Measurements from ENCODE around the gene SNAPC4. TPM values are rescaled to one million over a fixed set of nuclear protein-coding genes. Genes with fewer than 3 reads are reported as not detected.
"Not testable (repeated sequence)": the region's sequence is repeated elsewhere in the genome, so short reads cannot be mapped to it uniquely, and the experiment has no call there.

Gene SNAPC4
- total RNA-seq, 1 donor from 2014 or later, result 3.5 TPM

- no peak for DNase-seq (ENCODE audit: low read depth in 2 of 2)
Observed at GRCh38 chr9:136358016-136358415, 42.0 kb downstream of the SNAPC4 start.

- no peak for DNase-seq (ENCODE audit: low read depth in 2 of 2)
Observed at GRCh38 chr9:136357202-136357725, 42.7 kb downstream of the SNAPC4 start.

- no peak for DNase-seq (ENCODE audit: low read depth in 2 of 2)
Observed at GRCh38 chr9:136355616-136356557, 44.1 kb downstream of the SNAPC4 start.

- no peak for DNase-seq (ENCODE audit: low read depth in 2 of 2)
Observed at GRCh38 chr9:136354592-136355085, 45.3 kb downstream of the SNAPC4 start.

GRCh38 chr9:136353757-136354488, 46.0 kb downstream of the SNAPC4 start:
- DNase-seq (ENCODE audit: low read depth in 2 of 2), result no peak

- no peak for DNase-seq (ENCODE audit: low read depth in 2 of 2)
Observed at GRCh38 chr9:136353088-136353487, 46.9 kb downstream of the SNAPC4 start.

- DNase-seq (ENCODE audit: low read depth in 2 of 2), result no peak
Observed at GRCh38 chr9:136352682-136353081, 47.3 kb downstream of the SNAPC4 start.

GRCh38 chr9:136351868-136352267, 48.1 kb downstream of the SNAPC4 start:
- DNase-seq (ENCODE audit: low read depth in 2 of 2), result not testable (repeated sequence)

- DNase-seq (ENCODE audit: low read depth in 2 of 2), result no peak
Observed at GRCh38 chr9:136351252-136351800, 48.6 kb downstream of the SNAPC4 start.

Other genes starting within 250 kb of the SNAPC4 start
- not detected in 2 replicates for gene LHX3, start 195.0 kb downstream of the SNAPC4 start, total RNA-seq
- gene QSOX2, start 154.4 kb downstream of the SNAPC4 start, total RNA-seq, result 5.1 and 6.4 TPM in 2 replicates
- under 0.01 TPM in 1 of 2 replicates, not detected in the other for gene CCDC187, start 96.1 kb downstream of the SNAPC4 start, total RNA-seq
- 16.2 and 28.2 TPM in 2 replicates for gene GPSM1, start 72.6 kb downstream of the SNAPC4 start, total RNA-seq
- 12.5 and 15.0 TPM in 2 replicates for gene DNLZ, start 36.4 kb downstream of the SNAPC4 start, total RNA-seq
- gene CARD9, start 26.5 kb downstream of the SNAPC4 start, total RNA-seq, result 0.13 and 0.26 TPM in 2 replicates
- 19.9 and 22.9 TPM in 2 replicates for gene ENTR1, start 10.4 kb upstream of the SNAPC4 start, total RNA-seq
- 36.8 and 42.4 TPM in 2 replicates for gene PMPCA, start 10.5 kb upstream of the SNAPC4 start, total RNA-seq
- gene INPP5E, start 39.7 kb upstream of the SNAPC4 start, total RNA-seq, result 3.2 and 6.4 TPM in 2 replicates
- gene SEC16A, start 82.9 kb upstream of the SNAPC4 start, total RNA-seq, result 12.1 and 25.0 TPM in 2 replicates
- 70.2 and 159 TPM in 2 replicates for gene NOTCH1, start 145.9 kb upstream of the SNAPC4 start, total RNA-seq